Neural cell (in vitro differentiated cells): Measurements from ENCODE around the gene CLDN22.

Source experiments
- CTCF ChIP-seq: fragments of 450-650 bp; IDR thresholded peaks from 2 replicates; pipeline ENCODE4 v1.5.1; 2014; ENCODE audit warnings: antibody characterized with exemption, mild to moderate bottlenecking, moderate library complexity; ENCODE audit not compliant: poor library complexity, severe bottlenecking
- EP300 ChIP-seq: fragments of 450-650 bp; conservative IDR thresholded peaks from 2 replicates; pipeline ENCODE4 v1.6.1; 2014; ENCODE audit warnings: antibody characterized with exemption, mild to moderate bottlenecking, moderate library complexity; ENCODE audit not compliant: poor library complexity, severe bottlenecking
- EZH2 ChIP-seq: fragments of 200-600, 300-800 bp; shearing (Covaris generic), sonication (generic); IDR thresholded peaks from 2 replicates; pipeline ENCODE4 v1.6.1; 2014; ENCODE audit warnings: antibody characterized with exemption, low read length, borderline replicate concordance, mild to moderate bottlenecking; ENCODE audit not compliant: insufficient read depth, poor library complexity, severe bottlenecking
- RAD21 ChIP-seq: fragments of 450-650 bp; conservative IDR thresholded peaks from 2 replicates; pipeline ENCODE4 v1.6.1; 2014; ENCODE audit warnings: antibody characterized with exemption, mild to moderate bottlenecking, moderate library complexity
- TAF1 ChIP-seq: IDR thresholded peaks from 2 replicates; pipeline ENCODE4 v1.6.1; 2012; ENCODE audit warnings: low read depth

- TF ChIP-seq EZH2 = no peak
- TF ChIP-seq CTCF = no peak
- no peak for TF ChIP-seq TAF1
- TF ChIP-seq RAD21 = no peak
- TF ChIP-seq EP300 = no peak
Measured at GRCh38 chr4:183356931-183357675, 37.0 kb upstream of the CLDN22 start.
